ENCODE measurements around the gene RECK. TPM values are rescaled to one million over a fixed set of nuclear protein-coding genes. Genes with fewer than 3 reads are reported as not detected.
"Not testable (repeated sequence)": the region's sequence is repeated elsewhere in the genome, so short reads cannot be mapped to it uniquely, and the experiment has no call there.

Gene RECK
- total RNA-seq (2014; rRNA removed): 3.8 and 5.0 TPM in 2 replicates
- percentile 50 among the genes with signal in this experiment for Bru-seq, nascent RNA
- BruChase-seq, experiment 1, labeled RNA remaining after a 6-hour chase: percentile 41 among the genes with signal in this experiment
- percentile 48 among the genes with signal in this experiment for BruChase-seq, experiment 2, labeled RNA remaining after a 2-hour chase
- long read RNA-seq, full-length matches to known transcripts: 6 of 20 reads
- long read RNA-seq, partial matches to known transcripts: 6 of 20 reads
- long read RNA-seq, other reads (novel, unspliced or antisense): 8 of 20 reads

- Histone ChIP-seq H3K36me3 (ENCODE audit: low read depth, low read length) (no peaks in the 10 kb centered on the region), H3K4me1 (ENCODE audit: insufficient read depth, low read length) (peaks cover 21% of the 10 kb centered on the region), H3K9me2 (replicated peaks; ENCODE audit: low read length) (no peaks in the 10 kb centered on the region), H3K4me3 (ENCODE audit: low read length) (peak within 1 kb of the TSS; percentile 94), H3K79me2 (ENCODE audit: low read length) (peaks cover 23% of the 10 kb centered on the region), H3K9ac (ENCODE audit: low read length) (peak within 1 kb of the TSS; percentile 67), H3K4me2 (ENCODE audit: low read length) (peak within 1 kb of the TSS; percentile 91), H3K9me3 (ENCODE audit: low read length) (no peaks in the 10 kb centered on the region), H3K27ac (ENCODE audit: low read length) (no peak within 1 kb of the TSS), H4K20me1 (ENCODE audit: low read length) (no peaks in the 10 kb centered on the region), H2AFZ (ENCODE audit: low read length) (peak within 1 kb of the TSS; percentile 86), H3F3A (ENCODE audit: low read length, unreplicated experiment) (no peaks in the 10 kb centered on the region), H3K27me3 (ENCODE audit: low read length) (no peaks in the 10 kb centered on the region)
- DNase-seq: peak; percentile 69
- BruUV-seq (replicated peaks): no TSS peak
- CTCF ChIA-PET: interaction anchor here (0.6 kb wide), 1 partner anchor 146 kb away, joined by 5 read pairs; no protein-coding TSS in a partner anchor
- intact Hi-C loops (cut with micrococcal nuclease): loop anchor here (2.0 kb wide), 1 partner anchor 54 kb away; no protein-coding TSS in a partner anchor
- peak; percentile 94 for ATAC-seq
- POLR2A ChIA-PET (ENCODE audit: unreplicated experiment): interaction anchor here (0.6 kb wide), 1 partner anchor 152 kb away, joined by 4 read pairs; no protein-coding TSS in a partner anchor
- TF ChIP-seq CTCF (conservative IDR thresholded peaks at IDR 0.05; ENCODE audit: low read depth, low read length) (no peak), EZH2phosphoT487 (IDR thresholded peaks at IDR 0.05; ENCODE audit: borderline replicate concordance, low read length) (no peak), EZH2 (IDR thresholded peaks at IDR 0.05; ENCODE audit: low read length, unreplicated experiment) (no peak)
Observed at GRCh38 chr9:36036780-36037548, at the start of gene RECK. Gene RECK (plus strand): TSS chr9:36036913. CDS start chr9:36036999, 86 bp downstream.

GRCh38 chr9:35990155-35990554 lies 46.6 kb upstream of the RECK start:
- no peak overlapping the region for H2AFZ ChIP-seq (ENCODE audit: low read length)
- ChIA-PET CTCF (no interaction called here), POLR2A (ENCODE audit: unreplicated experiment) (no interaction called here)
- no TSS peak for BruUV-seq (replicated peaks)
- H3K9me3 ChIP-seq (ENCODE audit: low read length): no peaks in the 10 kb centered on the region
- intact Hi-C loops (cut with micrococcal nuclease): no loop called here
- H3K4me1 ChIP-seq (ENCODE audit: insufficient read depth, low read length): no peaks in the 10 kb centered on the region
- H3K79me2 ChIP-seq (ENCODE audit: low read length): no peaks in the 10 kb centered on the region
- H3K27ac ChIP-seq (ENCODE audit: low read length): no peak overlapping the region
- ATAC-seq (no peak), DNase-seq (no peak)
- H3K4me2 ChIP-seq (ENCODE audit: low read length): no peak overlapping the region
- no peak overlapping the region for H3K9ac ChIP-seq (ENCODE audit: low read length)
- H3F3A ChIP-seq (ENCODE audit: low read length, unreplicated experiment): no peaks in the 10 kb centered on the region
- no peak overlapping the region for H3K4me3 ChIP-seq (ENCODE audit: low read length)
- peaks cover 5% of the 10 kb centered on the region; the same call in 1 of the 2 replicates for H3K27me3 ChIP-seq (ENCODE audit: low read length)
- no peaks in the 10 kb centered on the region for H4K20me1 ChIP-seq (ENCODE audit: low read length)
- TF ChIP-seq EZH2 (IDR thresholded peaks at IDR 0.05; ENCODE audit: low read length, unreplicated experiment): no peak
- TF ChIP-seq EZH2phosphoT487 (IDR thresholded peaks at IDR 0.05; ENCODE audit: borderline replicate concordance, low read length): no peak
- TF ChIP-seq CTCF (conservative IDR thresholded peaks at IDR 0.05; ENCODE audit: low read depth, low read length): no peak
- no peaks in the 10 kb centered on the region for H3K36me3 ChIP-seq (ENCODE audit: low read depth, low read length)
- H3K9me2 ChIP-seq (replicated peaks; ENCODE audit: low read length): no peaks in the 10 kb centered on the region

- H3K27ac ChIP-seq (ENCODE audit: low read length); H3K9me2 ChIP-seq (replicated peaks; ENCODE audit: low read length); BruUV-seq (replicated peaks); H3K9me3 ChIP-seq (ENCODE audit: low read length); intact Hi-C loops (cut with micrococcal nuclease); H3K4me1 ChIP-seq (ENCODE audit: insufficient read depth, low read length); H3K36me3 ChIP-seq (ENCODE audit: low read depth, low read length); H3F3A ChIP-seq (ENCODE audit: low read length, unreplicated experiment); H3K4me3 ChIP-seq (ENCODE audit: low read length); POLR2A ChIA-PET (ENCODE audit: unreplicated experiment); ATAC-seq; H3K27me3 ChIP-seq (ENCODE audit: low read length); H4K20me1 ChIP-seq (ENCODE audit: low read length); H3K4me2 ChIP-seq (ENCODE audit: low read length); CTCF ChIA-PET; H2AFZ ChIP-seq (ENCODE audit: low read length); DNase-seq; H3K79me2 ChIP-seq (ENCODE audit: low read length); H3K9ac ChIP-seq (ENCODE audit: low read length): not testable (repeated sequence)
Observed at GRCh38 chr9:35993136-35993535, 43.6 kb upstream of the RECK start.

All from PC-3 (cell line).